Activated naive CD4-positive, alpha-beta T cell treated with anti-CD3 and anti-CD28 coated beads, Interleukin-2, amount 10 ng/mL, durations not matched to agents 7 days and 5 days (primary cell): ENCODE measurements around the gene AMZ2.
"Not testable (repeated sequence)": the region's sequence is repeated elsewhere in the genome, so short reads cannot be mapped to it uniquely, and the experiment has no call there.

ENCODE experiments used
- CTCF ChIA-PET: fragments of 350-600 bp; sonication (Branson Sonifier 250); formaldehyde crosslinking; loops from one replicate; lab custom pipeline; 2021; ENCODE audit warnings: antibody characterized with exemption; lab: Charles Lee
- DNase-seq: peaks from one replicate; pipeline ENCODE4 v3.0.0-alpha.2; 2020
- H3K27ac Mint-ChIP-seq: one replicate; pipeline ENCODE4 v1.8.0; 2021; ENCODE audit warnings: mild to moderate bottlenecking, moderate library complexity, mixed read lengths
- H3K27me3 Mint-ChIP-seq: one replicate; pipeline ENCODE4 v1.8.0; 2021; ENCODE audit warnings: mild to moderate bottlenecking, mixed read lengths
- H3K36me3 Mint-ChIP-seq: one replicate; pipeline ENCODE4 v1.8.0; 2021; ENCODE audit warnings: mixed read lengths
- H3K4me1 Mint-ChIP-seq: one replicate; pipeline ENCODE4 v1.8.0; 2021; ENCODE audit warnings: mixed read lengths
- H3K4me3 Mint-ChIP-seq: one replicate; pipeline ENCODE4 v1.8.0; 2021; ENCODE audit warnings: mild to moderate bottlenecking, moderate library complexity, mixed read lengths
- H3K9me3 Mint-ChIP-seq: one replicate; pipeline ENCODE4 v1.8.0; 2021; ENCODE audit warnings: mixed read lengths

Gene AMZ2

DNA sequence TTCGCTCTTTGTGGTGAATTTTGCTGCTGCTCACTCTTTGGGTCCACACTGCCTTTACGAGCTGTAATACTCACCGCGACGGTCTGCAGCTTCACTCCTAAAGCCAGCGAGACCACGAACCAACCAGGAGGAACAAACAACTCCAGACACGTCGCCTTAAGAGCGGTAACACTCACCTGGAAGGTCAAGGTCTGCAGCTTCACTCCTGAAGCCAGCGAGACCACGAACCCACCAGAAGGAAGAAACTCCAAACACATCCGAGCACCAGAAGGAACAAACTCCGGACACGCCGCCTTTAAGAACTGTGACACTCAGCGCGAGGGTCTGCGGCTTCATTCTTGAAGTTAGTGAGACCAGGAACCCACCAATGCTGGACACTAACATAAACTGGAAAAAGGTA, 39.2 kb upstream of the AMZ2 start:
- not testable (repeated sequence) for DNase-seq, H3K4me3 Mint-ChIP-seq, H3K9me3 Mint-ChIP-seq
- Mint-ChIP-seq H3K36me3 (peaks cover 42% of the 10 kb centered on the region), H3K27me3 (peaks cover 19% of the 10 kb centered on the region), H3K27ac (peak overlapping the region; percentile 47), H3K4me1 (peaks cover 49% of the 10 kb centered on the region)
- CTCF ChIA-PET, result interaction anchor here (0.9 kb wide), 1 partner anchor 115 kb away, joined by 3 read pairs; no protein-coding TSS in a partner anchor

DNA sequence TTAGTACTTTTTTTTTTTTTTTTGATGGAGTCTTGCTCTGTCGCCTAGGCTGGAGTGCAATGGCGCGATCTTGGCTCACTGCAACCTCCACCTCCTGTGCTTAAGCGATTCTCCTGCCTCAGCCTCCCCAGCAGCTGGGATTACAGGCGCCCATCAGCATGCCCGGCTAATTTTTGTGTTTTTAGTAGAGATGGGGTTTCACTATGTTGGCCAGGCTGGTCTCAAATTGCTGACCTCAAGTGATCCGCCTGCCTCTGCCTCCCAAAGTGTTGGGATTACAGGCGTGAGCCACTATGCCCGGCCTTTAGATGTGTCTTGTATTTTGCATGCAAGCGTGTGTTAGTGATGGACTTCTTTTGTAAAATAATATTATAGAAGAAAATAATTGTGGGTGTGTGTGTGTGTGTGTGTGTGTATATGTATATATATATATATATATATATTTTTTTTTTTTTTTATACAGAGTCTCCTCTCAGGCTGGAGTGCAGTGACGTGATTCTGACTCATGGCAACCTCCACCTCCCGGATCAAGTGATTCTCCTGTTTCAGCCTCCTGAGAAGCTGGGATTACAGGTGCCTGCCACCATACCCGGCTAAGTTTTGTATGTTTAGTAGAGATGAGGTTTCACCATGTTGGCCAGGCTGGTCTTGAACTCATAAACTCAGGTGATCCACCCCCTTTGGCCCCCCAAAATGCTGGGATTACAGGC, 38.5 kb upstream of the AMZ2 start:
- H3K9me3 Mint-ChIP-seq, H3K4me3 Mint-ChIP-seq, H3K27ac Mint-ChIP-seq, DNase-seq, CTCF ChIA-PET: not testable (repeated sequence)
- Mint-ChIP-seq H3K27me3 (peaks cover 12% of the 10 kb centered on the region), H3K4me1 (peaks cover 56% of the 10 kb centered on the region), H3K36me3 (peaks cover 47% of the 10 kb centered on the region)

DNA sequence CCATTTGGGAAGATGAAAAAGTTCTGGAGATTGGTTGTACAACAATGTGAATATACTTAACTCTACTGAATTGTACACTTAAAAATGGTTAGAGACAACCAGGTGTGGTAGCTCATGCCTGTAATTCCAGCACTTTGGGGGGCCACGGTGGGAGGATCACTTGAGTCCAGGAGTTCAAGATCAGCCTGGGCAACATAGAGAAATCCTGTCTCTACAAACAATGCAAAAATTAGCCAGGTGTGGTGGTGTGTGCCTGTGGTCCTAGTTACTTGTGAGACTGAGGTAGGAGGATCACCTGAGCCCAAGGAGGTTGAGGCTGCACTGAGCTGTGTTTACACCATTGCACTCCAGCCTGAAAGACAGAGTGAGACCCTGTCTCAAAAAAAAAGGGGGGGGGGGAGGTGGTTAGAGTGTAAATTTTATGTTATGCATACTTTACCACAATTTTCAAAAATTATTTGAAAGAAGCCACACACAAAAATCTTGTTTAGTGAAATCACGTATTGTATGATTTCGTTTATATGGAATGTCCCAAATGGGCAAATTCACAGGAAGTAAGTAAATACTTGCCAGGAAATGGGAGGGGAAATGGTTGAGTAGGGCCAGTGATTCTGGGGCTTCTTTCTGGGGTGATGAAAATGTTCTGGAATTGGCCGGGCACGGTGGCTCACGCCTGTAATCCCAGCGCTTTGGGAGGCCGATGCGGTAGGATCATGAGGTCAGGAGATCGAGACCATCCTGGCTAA, 37.1 kb upstream of the AMZ2 start:
- H3K9me3 Mint-ChIP-seq, result no peaks in the 10 kb centered on the region
- no peak overlapping the region for H3K4me3 Mint-ChIP-seq

DNA sequence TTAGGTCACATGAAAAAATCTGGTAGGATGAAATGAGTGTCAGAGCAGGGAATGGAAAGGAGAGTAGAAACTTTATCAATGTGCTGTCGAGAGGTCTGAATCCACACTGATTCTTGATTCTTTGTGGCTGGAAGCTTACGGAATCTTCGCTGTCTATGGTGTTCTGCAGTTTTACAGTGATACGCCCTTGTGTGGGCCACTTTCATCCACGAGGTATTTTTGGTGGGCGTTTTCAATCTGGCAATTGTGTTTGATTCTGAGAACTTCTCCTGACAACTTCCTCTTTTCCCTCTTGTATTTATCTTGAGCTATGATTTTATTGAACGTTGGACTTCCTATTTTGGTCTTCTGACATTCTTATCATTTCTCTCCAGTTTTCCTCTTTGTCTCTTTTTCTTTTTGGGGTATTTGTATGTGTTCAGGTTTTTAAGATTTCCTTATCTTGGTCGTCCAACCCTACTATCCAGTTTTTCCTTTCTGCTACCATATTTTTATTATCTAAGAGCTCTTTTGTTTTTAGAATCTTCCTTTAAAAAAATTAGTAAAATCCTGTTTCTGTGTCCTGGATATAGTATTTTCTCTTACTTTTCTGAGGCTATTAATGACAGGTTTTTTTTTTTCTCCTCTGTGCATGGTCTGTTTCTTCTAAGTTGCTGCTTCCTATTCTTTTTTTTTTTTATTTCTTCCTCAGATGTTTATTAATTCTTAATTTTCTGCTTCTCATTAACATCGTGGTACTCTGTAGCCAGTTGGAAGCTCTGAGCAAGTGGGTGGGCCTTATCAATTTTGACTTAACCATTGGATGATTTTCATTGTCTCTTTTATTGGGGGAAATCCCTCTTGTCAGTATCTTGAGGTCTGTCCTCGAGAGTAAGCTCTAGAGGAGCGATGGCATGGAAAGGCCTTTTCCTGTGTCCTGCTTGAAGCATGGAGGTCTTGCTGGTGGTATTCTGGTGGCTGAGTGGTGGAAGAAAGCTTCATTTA, 34.1 kb upstream of the AMZ2 start:
- H3K27me3 Mint-ChIP-seq, DNase-seq, H3K27ac Mint-ChIP-seq, H3K4me3 Mint-ChIP-seq, H3K9me3 Mint-ChIP-seq: not testable (repeated sequence)
- peaks cover 45% of the 10 kb centered on the region for H3K36me3 Mint-ChIP-seq
- H3K4me1 Mint-ChIP-seq, result peaks cover 38% of the 10 kb centered on the region
- CTCF ChIA-PET, result interaction anchor here (1.4 to 1.5 kb wide), 2 partner anchors 20 to 261 kb away, joined by 3 read pairs; no protein-coding TSS in a partner anchor

More for the DNA sequence above, 37.1 kb upstream of the AMZ2 start:
- no peak for DNase-seq
- Mint-ChIP-seq H3K4me1 (peaks cover 56% of the 10 kb centered on the region), H3K27ac (no peak overlapping the region), H3K36me3 (peaks cover 50% of the 10 kb centered on the region), H3K27me3 (no peaks in the 10 kb centered on the region)
- CTCF ChIA-PET, result no interaction called here

DNA sequence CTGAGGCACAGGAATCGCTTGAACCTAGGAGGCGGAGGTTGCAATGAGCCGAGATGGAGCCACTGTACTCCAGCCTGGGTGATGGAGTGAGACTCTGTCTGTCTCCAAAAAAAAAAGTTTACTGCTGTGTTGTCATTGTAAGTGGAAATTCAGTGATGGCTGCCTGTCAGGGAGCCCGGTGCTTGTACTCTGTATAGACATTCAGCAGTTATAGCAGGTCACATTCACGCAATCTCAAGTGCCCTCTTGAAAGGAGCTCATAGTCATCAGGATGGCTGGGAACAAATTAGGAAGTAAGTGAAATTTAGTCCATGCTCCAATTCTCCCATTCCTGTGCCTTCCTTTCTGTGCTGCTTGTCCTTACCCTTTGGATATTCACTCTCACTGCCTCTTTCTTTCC, 32.4 kb upstream of the AMZ2 start:
- DNase-seq, H3K4me3 Mint-ChIP-seq, H3K9me3 Mint-ChIP-seq, H3K27ac Mint-ChIP-seq, CTCF ChIA-PET, H3K27me3 Mint-ChIP-seq: not testable (repeated sequence)
- H3K4me1 Mint-ChIP-seq, result peaks cover 31% of the 10 kb centered on the region
- peaks cover 43% of the 10 kb centered on the region for H3K36me3 Mint-ChIP-seq

DNA sequence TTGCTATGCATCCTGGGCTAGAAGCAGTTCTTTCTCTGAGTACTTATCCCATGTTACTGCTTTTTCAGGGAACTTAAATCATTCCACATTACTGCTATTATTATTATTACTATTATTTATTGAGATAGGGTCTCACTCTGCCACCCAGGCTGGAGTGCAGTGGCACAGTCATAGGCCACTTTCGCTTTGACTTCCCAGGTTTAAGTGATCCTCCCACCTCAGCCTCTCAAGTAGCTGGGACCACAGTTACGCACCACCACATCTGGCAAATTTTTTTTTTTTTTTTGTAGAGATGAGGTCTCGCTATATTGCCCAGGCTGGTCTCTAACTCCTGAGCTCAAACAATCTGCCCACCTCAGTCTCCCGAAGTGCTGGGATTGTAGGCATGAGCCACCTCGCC, 28.4 kb upstream of the AMZ2 start:
- H3K4me3 Mint-ChIP-seq, H3K27ac Mint-ChIP-seq, DNase-seq, H3K27me3 Mint-ChIP-seq, H3K4me1 Mint-ChIP-seq, CTCF ChIA-PET, H3K9me3 Mint-ChIP-seq: not testable (repeated sequence)
- H3K36me3 Mint-ChIP-seq, result peaks cover 28% of the 10 kb centered on the region

DNA sequence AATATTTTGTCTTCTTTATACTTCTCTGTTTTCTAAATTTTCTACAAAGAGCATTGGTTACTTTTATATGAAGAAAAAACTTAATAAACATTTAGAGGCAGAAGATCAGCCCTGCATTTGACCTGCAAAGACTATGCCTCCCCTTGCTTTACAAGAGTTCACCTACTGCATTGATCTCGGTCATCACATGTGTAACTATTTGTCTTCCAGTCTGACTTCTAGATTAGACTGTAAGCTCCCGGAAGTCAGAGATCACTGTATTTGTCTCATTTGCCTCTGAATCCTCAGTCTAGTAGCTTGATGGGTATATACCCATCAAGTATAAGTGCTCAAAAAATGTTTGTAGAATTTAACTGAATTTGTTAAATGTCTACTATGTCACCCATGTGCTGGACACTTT, 27.7 kb upstream of the AMZ2 start:
- H3K27me3 Mint-ChIP-seq, H3K4me1 Mint-ChIP-seq, H3K4me3 Mint-ChIP-seq, H3K27ac Mint-ChIP-seq, CTCF ChIA-PET, H3K9me3 Mint-ChIP-seq, DNase-seq: not testable (repeated sequence)
- peaks cover 27% of the 10 kb centered on the region for H3K36me3 Mint-ChIP-seq

DNA sequence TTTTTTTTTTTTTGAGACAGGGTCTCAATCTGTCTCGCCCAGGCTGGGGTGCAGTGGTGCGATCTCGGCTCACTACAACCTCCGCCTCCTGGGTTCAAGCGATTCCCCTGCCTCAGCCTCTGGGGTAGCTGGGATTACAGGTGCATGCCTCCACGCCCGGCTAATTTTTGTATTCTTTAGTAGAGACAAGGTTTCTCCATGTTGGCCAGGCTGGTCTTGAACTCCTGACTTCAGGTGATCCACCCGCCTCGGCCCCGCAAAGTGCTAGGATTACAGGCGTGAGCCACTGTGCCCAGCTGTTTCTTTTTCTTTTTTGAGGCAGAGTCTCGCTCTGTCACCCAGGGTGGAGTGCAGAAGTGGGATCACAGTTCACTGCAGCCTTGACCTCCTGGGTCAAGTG, 27.1 kb upstream of the AMZ2 start:
- not testable (repeated sequence) for H3K27me3 Mint-ChIP-seq, DNase-seq, H3K4me1 Mint-ChIP-seq, H3K4me3 Mint-ChIP-seq, H3K27ac Mint-ChIP-seq, H3K9me3 Mint-ChIP-seq
- CTCF ChIA-PET, result interaction anchor here (0.6 kb wide), 1 partner anchor 199 kb away, joined by 3 read pairs; no protein-coding TSS in a partner anchor
- H3K36me3 Mint-ChIP-seq, result peaks cover 27% of the 10 kb centered on the region

DNA sequence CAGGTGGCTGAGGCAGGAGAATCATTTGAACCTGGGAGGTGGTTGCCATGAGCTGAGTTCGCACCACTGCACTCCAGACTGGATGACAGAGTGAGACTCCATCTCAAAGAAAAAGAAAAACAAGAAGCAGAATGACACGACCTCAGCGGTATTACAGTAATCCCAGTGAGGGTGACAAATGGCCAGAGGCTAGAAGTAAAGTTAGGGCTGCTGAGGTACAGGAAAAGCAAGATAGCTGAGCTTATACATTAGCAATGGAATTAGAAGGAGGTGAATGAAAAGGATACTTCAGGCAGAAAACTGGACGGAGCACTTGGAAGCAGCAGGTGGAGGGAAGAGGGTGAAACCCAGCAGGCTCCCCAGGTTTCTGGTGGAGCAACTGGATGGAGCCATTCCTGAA, 26.1 kb upstream of the AMZ2 start:
- CTCF ChIA-PET, result no interaction called here
- Mint-ChIP-seq H3K27ac (no peak overlapping the region), H3K27me3 (no peaks in the 10 kb centered on the region), H3K36me3 (peaks cover 29% of the 10 kb centered on the region), H3K4me1 (peaks cover 2% of the 10 kb centered on the region), H3K9me3 (no peaks in the 10 kb centered on the region), H3K4me3 (no peak overlapping the region)
- no peak for DNase-seq

DNA sequence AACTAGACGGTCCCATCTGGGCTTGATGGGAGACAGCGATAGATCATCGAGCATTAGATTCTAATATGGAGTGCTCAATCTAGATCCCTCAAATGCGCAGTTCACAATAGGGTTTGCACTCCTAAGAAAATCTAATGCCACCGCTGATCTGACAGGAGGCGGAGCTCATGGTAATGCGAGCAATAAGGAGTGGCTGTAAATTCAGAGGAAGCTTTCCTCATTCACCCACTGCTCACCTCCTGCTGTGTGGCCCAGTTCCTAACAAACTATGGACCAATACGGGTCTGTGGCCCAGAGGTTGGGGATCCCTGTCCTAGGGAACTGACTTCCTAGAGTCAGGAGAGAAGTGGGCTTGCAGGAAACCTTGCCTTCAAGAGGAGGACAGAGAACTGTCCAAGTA, 25.2 kb upstream of the AMZ2 start:
- H3K4me3 Mint-ChIP-seq, result no peak overlapping the region
- H3K4me1 Mint-ChIP-seq, result peaks cover 2% of the 10 kb centered on the region
- no peak overlapping the region for H3K27ac Mint-ChIP-seq
- CTCF ChIA-PET, result no interaction called here
- H3K9me3 Mint-ChIP-seq, result no peaks in the 10 kb centered on the region
- peaks cover 29% of the 10 kb centered on the region for H3K36me3 Mint-ChIP-seq
- no peaks in the 10 kb centered on the region for H3K27me3 Mint-ChIP-seq
- DNase-seq, result no peak

DNA sequence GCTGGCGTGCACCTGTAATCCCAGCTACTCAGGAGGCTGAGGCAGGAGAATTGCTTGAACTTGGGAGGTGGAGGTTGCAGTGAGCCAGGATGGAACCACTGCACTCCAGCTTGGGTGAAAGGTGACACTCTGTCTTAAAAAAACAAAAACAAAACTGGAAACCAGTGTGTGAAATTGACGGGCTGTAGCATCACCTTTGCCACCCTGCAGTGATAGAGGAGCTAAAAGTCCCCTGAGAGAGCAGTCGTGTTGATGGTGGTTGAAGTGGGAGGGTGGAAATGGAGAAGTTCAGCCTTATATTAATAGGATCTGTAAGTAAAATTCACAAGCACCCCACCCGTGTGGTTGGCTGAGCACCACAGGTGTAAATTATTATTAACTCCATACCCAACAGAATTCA, 22.8 kb upstream of the AMZ2 start:
- not testable (repeated sequence) for DNase-seq

DNA sequence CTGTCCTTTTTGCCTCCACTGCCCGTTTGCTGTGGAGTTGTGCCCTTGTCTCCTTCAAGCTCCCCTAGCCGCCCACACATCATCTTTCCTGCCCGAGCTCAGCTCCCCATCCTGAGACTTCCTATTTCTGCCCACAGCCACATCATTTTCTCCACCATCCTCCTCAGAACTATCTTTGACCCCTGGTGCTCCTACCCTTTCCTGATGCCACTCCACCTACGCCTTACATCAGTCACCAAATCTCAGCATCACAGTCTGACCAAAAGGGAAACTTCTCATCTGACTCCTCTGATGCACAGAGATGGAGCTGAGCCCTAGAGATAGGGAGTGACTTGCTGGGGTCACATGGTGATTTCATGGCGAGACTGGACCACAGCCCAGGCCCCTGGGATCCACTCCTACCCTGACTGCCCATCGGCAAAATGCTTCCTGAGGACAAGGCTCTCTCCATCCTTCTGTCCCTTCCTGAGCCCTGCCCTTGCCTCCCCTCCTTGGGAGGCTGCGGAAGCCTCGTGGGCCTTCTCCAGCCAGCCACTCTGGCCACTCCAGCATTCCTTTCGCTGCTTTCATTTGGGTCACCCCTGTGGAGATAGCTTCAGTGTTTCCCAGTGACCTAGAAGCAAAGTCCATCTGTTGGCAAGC, 19.7 kb upstream of the AMZ2 start:
- H3K9me3 Mint-ChIP-seq, H3K4me1 Mint-ChIP-seq, CTCF ChIA-PET, H3K27ac Mint-ChIP-seq, DNase-seq, H3K27me3 Mint-ChIP-seq, H3K36me3 Mint-ChIP-seq, H3K4me3 Mint-ChIP-seq: not testable (repeated sequence)

More for the DNA sequence above, 22.8 kb upstream of the AMZ2 start:
- H3K4me3 Mint-ChIP-seq, H3K9me3 Mint-ChIP-seq, H3K27me3 Mint-ChIP-seq, H3K27ac Mint-ChIP-seq, H3K4me1 Mint-ChIP-seq: not testable (repeated sequence)
- CTCF ChIA-PET, result interaction anchor here (1.5 kb wide), 1 partner anchor 20 kb away, joined by 4 read pairs; no protein-coding TSS in a partner anchor
- peaks cover 20% of the 10 kb centered on the region for H3K36me3 Mint-ChIP-seq

DNA sequence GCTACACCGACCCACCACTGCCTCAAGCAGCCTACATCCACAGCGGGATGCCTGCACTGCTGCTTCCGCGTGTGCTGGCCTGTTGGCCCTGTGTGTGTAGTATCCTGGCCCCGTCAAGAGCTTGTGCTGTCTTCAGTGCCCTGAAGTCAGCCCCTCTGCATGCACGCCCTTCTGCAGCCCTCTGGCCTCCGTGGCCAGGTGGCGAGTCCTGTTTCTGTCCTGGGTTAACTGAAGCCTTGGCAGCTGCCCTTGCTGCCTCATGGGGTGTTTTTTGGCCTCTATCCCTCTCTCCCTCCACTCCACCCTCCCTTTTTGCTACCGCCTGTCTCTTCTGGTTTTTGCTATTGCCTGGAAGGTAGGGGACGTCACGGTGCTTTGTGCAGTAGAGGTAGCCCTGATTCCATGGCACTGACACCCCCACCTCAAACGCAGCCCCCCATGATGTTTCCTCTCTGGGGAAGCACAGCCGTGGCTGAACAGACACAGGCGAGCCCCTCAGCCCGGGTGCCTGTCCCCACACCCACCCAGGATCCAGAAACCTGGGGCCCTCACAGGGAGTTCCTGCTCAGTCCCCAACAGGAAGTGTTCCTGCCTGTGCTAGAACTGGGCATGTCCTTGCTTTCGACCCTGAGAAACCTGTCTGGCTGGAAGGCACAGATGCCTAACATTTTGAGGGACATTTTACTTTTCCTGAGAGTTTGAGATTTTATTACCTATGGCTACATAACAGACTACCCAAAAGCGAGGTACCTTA, 18.8 kb upstream of the AMZ2 start:
- Mint-ChIP-seq H3K36me3 (peaks cover 9% of the 10 kb centered on the region), H3K27me3 (no peaks in the 10 kb centered on the region), H3K4me3 (no peak overlapping the region), H3K27ac (no peak overlapping the region), H3K4me1 (peaks cover 5% of the 10 kb centered on the region), H3K9me3 (no peaks in the 10 kb centered on the region)
- DNase-seq, result no peak
- CTCF ChIA-PET, result no interaction called here
